WERI-Rb-1 (cell line): ENCODE data around the gene ANAPC15.

Experiments used
- DNase-seq: peaks from one replicate; pipeline ENCODE4 v3.0.0-alpha.2; 2020
- H3K27ac ChIP-seq: fragments of 250-450 bp; sonication (Bioruptor Pico); 2 replicates; pipeline ENCODE4 v1.5.1; 2020; ENCODE audit warnings: mild to moderate bottlenecking, moderate library complexity
- H3K27me3 ChIP-seq: fragments of 250-450 bp; sonication (Bioruptor Pico); 2 replicates; pipeline ENCODE4 v1.5.1; 2021; ENCODE audit warnings: mild to moderate bottlenecking, low read depth, moderate library complexity; ENCODE audit not compliant: insufficient read depth, severe bottlenecking
- H3K36me3 ChIP-seq: fragments of 250-450 bp; sonication (Bioruptor Pico); 2 replicates; pipeline ENCODE4 v1.5.1; 2020; ENCODE audit warnings: mild to moderate bottlenecking, moderate library complexity
- H3K4me3 ChIP-seq: 2 replicates; pipeline ENCODE4 v1.5.1; 2011; ENCODE audit warnings: low read depth, mild to moderate bottlenecking, control low read depth, low read length
- H3K9me3 ChIP-seq: fragments of 250-450 bp; sonication (Bioruptor Pico); 2 replicates; pipeline ENCODE4 v1.5.1; 2021; ENCODE audit warnings: mild to moderate bottlenecking, moderate library complexity; ENCODE audit not compliant: severe bottlenecking
- CTCF ChIP-seq: IDR thresholded peaks from 2 replicates; pipeline ENCODE4 v1.5.1; 2011; ENCODE audit warnings: low read depth, mild to moderate bottlenecking, control low read depth, inconsistent platforms, low read length

Gene ANAPC15

GRCh38 chr11:72075756-72076155 is 36.7 kb downstream of the ANAPC15 start:
- TF ChIP-seq CTCF: no peak
- Histone ChIP-seq H3K36me3 (peaks cover 32% of the 10 kb centered on the region), H3K27ac (no peak overlapping the region)

GRCh38 chr11:72075109-72075508 is 37.4 kb downstream of the ANAPC15 start:
- no peaks in the 10 kb centered on the region for H3K27me3 ChIP-seq
- DNase-seq: peak; percentile 33
- no peak overlapping the region for H3K4me3 ChIP-seq
- TF ChIP-seq CTCF: peak; percentile 42
- H3K9me3 ChIP-seq: no peaks in the 10 kb centered on the region
- peaks cover 35% of the 10 kb centered on the region for H3K36me3 ChIP-seq
- H3K27ac ChIP-seq: no peak overlapping the region

More at GRCh38 chr11:72075756-72076155, 36.7 kb downstream of the ANAPC15 start:
- H3K9me3 ChIP-seq: no peaks in the 10 kb centered on the region
- no peak overlapping the region for H3K4me3 ChIP-seq
- DNase-seq: no peak
- no peaks in the 10 kb centered on the region for H3K27me3 ChIP-seq

GRCh38 chr11:72072348-72072747 is 40.1 kb downstream of the ANAPC15 start:
- no peak for DNase-seq

GRCh38 chr11:72070491-72070890 is 42.0 kb downstream of the ANAPC15 start:
- Histone ChIP-seq H3K27ac (no peak overlapping the region), H3K9me3 (no peaks in the 10 kb centered on the region), H3K36me3 (peaks cover 60% of the 10 kb centered on the region), H3K4me3 (no peak overlapping the region), H3K27me3 (no peaks in the 10 kb centered on the region)
- TF ChIP-seq CTCF: no peak
- no peak for DNase-seq

More at GRCh38 chr11:72072348-72072747, 40.1 kb downstream of the ANAPC15 start:
- Histone ChIP-seq H3K9me3 (no peaks in the 10 kb centered on the region), H3K36me3 (peaks cover 59% of the 10 kb centered on the region), H3K27me3 (no peaks in the 10 kb centered on the region), H3K4me3 (no peak overlapping the region), H3K27ac (no peak overlapping the region)
- TF ChIP-seq CTCF: no peak

GRCh38 chr11:72069787-72070251 is 42.7 kb downstream of the ANAPC15 start:
- DNase-seq: peak; percentile 28
- no peak for TF ChIP-seq CTCF
- no peaks in the 10 kb centered on the region for H3K27me3 ChIP-seq
- H3K4me3 ChIP-seq: no peak overlapping the region
- H3K36me3 ChIP-seq: peaks cover 58% of the 10 kb centered on the region
- no peaks in the 10 kb centered on the region for H3K9me3 ChIP-seq
- no peak overlapping the region for H3K27ac ChIP-seq

GRCh38 chr11:72069200-72069599 is 43.3 kb downstream of the ANAPC15 start:
- Histone ChIP-seq H3K4me3 (no peak overlapping the region), H3K27ac (no peak overlapping the region), H3K27me3 (no peaks in the 10 kb centered on the region), H3K36me3 (peaks cover 59% of the 10 kb centered on the region), H3K9me3 (no peaks in the 10 kb centered on the region)
- no peak for TF ChIP-seq CTCF
- DNase-seq: no peak
